Lung (tissue), 16 donors: ENCODE data around the gene TPRKB. TPM values are rescaled to one million over a fixed set of nuclear protein-coding genes. Genes with fewer than 3 reads are reported as not detected.
"Not testable (repeated sequence)": the region's sequence is repeated elsewhere in the genome, so short reads cannot be mapped to it uniquely, and the experiment has no call there.

ENCODE experiments used
- ATAC-seq: fragments of 200-7000 bp; cut with Tn5 transposase; one replicate; pipeline ENCODE4 v1.9.1; 2020; ENCODE audit warnings: moderate number of reproducible peaks; ENCODE audit not compliant: insufficient read depth, low FRiP score
- DNase-seq, 3 donors: peaks; one replicate each; pipeline ENCODE4 v3.0.0-alpha.2; 2013 to 2017
- H3K27ac ChIP-seq, 2 donors: one replicate each; pipeline ENCODE4 v1.5.1; 2013; ENCODE audit warnings: mild to moderate bottlenecking in 2 of 2, moderate library complexity in 2 of 2, control low read depth in 1 of 2, inconsistent platforms in 1 of 2, low read depth in 1 of 2, low read length in 1 of 2
- H3K27me3 ChIP-seq, 3 donors: one replicate each; pipeline ENCODE4 v1.5.1; 2013; ENCODE audit warnings: low read length in 2 of 3; ENCODE audit not compliant: control insufficient read depth in 3 of 3, insufficient read depth in 3 of 3
- H3K36me3 ChIP-seq, 4 donors: one replicate each; pipeline ENCODE4 v1.5.1; 2013; ENCODE audit warnings: low read length in 4 of 4, mild to moderate bottlenecking in 1 of 4, moderate library complexity in 1 of 4; ENCODE audit not compliant: control insufficient read depth in 4 of 4, insufficient read depth in 4 of 4
- H3K4me1 ChIP-seq, 5 donors: one replicate each; pipeline ENCODE4 v1.5.1; 2013; ENCODE audit warnings: low read length in 5 of 5, mild to moderate bottlenecking in 2 of 5, moderate library complexity in 1 of 5; ENCODE audit not compliant: control insufficient read depth in 5 of 5, insufficient read depth in 5 of 5
- H3K4me3 ChIP-seq: one replicate; pipeline ENCODE4 v1.5.1; 2013; ENCODE audit warnings: mild to moderate bottlenecking, control low read depth, moderate library complexity
- H3K9ac ChIP-seq, 2 donors: one replicate each; pipeline ENCODE4 v1.5.1; 2013; ENCODE audit warnings: low read length in 2 of 2, control low read depth in 1 of 2; ENCODE audit not compliant: insufficient read depth in 1 of 2
- H3K9me3 ChIP-seq, 4 donors: one replicate each; pipeline ENCODE4 v1.5.1; 2013; ENCODE audit warnings: low read length in 3 of 4, mild to moderate bottlenecking in 1 of 4, moderate library complexity in 1 of 4; ENCODE audit not compliant: control insufficient read depth in 4 of 4, insufficient read depth in 3 of 4
- WGBS, 2 donors: extraction: QIAGEN DNeasy Blood & Tissue Kit; methylation state at CpG; one replicate each; pipeline ENCODE4 v1.1.7; 2013; 5-methylcytosine and 5-hydroxymethylcytosine counted together
- long read RNA-seq, 5 donors: transcript quantifications; one replicate each; lab custom pipeline, GENCODE V29; 2026
- polyA plus RNA-seq, 2 donors: library from polyadenylated mRNA; stranded (reverse); fragments of 200-250 nt; gene quantifications; one replicate each; pipeline ENCODE4 v1.2.1, GENCODE V29; 2013
- total RNA-seq, 2 donors: library from RNA; depleted of rRNA in 1 of 2; stranded (reverse); fragments of >200 nt in 1 of 2; gene quantifications; one replicate each; pipeline ENCODE4 v1.2.1, GENCODE V29; 2014 to 2021
- TF ChIP-seq, protein P1 (sequence below): IDR thresholded peaks from 2 replicates; pipeline ENCODE4 v1.5.1; 2012; ENCODE audit warnings: mild to moderate bottlenecking; ENCODE audit errors: control extremely low read depth, extremely low read depth
- donor health status: control.
- donor health status: control.
- donor health status: Bipolar disorder and iron deficiency.
- donor health status: healthy.
- donor health status: DM: yes; HTN: yes; CAD: no.

TPRKB gene
- total RNA-seq (10 to 100 TPM; 15.1 to 17.9 TPM), polyA plus RNA-seq (10 to 100 TPM; 33.3 to 54.2 TPM)
- long read RNA-seq, donor 1, transcript TPRKB-208 (2 exons, 730 nt): minor isoform, 10 of 62 reads
- long read RNA-seq, donor 1, transcript TPRKB-202 (6 exons, 819 nt): minor isoform, 5 of 62 reads
- long read RNA-seq, donor 1, transcript TPRKB-201 (5 exons, 748 nt): major isoform, 20 of 62 reads
- long read RNA-seq, donor 1, partial matches to known transcripts: 18 of 62 reads
- long read RNA-seq, donor 1, other reads (novel, unspliced or antisense): 8 of 62 reads
- long read RNA-seq, donor 2, transcript TPRKB-208 (2 exons, 730 nt): minor isoform, 5 of 30 reads
- long read RNA-seq, donor 2, transcript TPRKB-201 (5 exons, 748 nt): major isoform, 9 of 30 reads
- long read RNA-seq, donor 2, partial matches to known transcripts: 12 of 30 reads
- long read RNA-seq, donor 2, other reads (novel, unspliced or antisense): 0 of 30 reads
- long read RNA-seq, donor 3, transcript TPRKB-201 (5 exons, 748 nt): major isoform, 10 of 24 reads
- long read RNA-seq, donor 3, partial matches to known transcripts: 10 of 24 reads
- long read RNA-seq, donor 3, other reads (novel, unspliced or antisense): 0 of 24 reads
- long read RNA-seq, donor 4, transcript TPRKB-201 (5 exons, 748 nt): major isoform, 11 of 25 reads
- long read RNA-seq, donor 4, partial matches to known transcripts: 8 of 25 reads
- long read RNA-seq, donor 4, other reads (novel, unspliced or antisense): 0 of 25 reads
- long read RNA-seq, donor 5, transcript TPRKB-201 (5 exons, 748 nt): major isoform, 18 of 61 reads
- long read RNA-seq, donor 5, partial matches to known transcripts: 31 of 61 reads
- long read RNA-seq, donor 5, other reads (novel, unspliced or antisense): 7 of 61 reads

DNA sequence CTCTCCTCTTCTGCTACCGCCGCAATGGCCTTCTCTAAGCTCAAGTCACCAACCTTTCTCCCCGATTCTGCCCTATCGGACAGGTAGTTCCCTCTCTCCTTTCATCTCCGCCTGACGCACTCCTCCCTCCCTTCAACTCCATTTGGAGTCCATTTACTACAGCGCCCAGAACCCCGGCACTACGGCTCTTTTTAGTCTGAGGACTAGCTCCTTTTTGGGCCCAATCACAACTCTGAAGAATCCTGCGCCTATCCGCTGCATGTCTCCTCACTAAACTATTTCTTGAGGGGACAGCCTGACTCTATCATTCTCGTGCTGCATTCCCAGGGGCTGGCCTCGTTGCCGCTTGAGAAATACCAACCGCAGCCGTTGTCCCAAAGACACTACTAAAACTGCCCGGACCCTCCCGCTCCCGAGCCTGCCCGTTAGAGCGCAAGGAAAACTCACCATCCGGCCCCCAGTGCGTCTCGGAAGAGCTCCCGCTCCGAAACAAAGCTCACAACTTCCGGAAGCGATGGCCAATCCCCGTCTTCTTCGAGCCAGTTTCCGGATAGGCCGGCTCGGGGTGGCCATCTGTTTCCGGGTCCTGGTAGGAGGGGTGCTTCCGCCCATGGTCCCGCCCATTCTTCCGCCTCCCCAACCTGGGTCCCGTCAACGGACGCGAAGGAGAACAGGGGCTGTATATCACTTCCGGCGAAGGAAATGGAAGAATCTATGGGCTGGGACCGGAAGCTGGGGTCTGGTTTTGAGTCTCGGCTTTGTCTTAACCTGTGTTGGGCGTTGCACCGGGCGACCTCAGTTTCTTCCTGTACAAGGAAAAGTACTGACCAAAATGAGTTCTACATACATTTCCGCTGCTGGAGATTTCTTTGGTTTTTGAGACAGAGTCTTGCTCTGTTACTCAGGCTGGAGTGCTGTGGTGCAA, at the start of gene TPRKB:
Gene TPRKB (minus strand): TSS at position 491 of the 925 bp plus-strand sequence. CDS start 2,776 bp downstream, outside the sequence.
- peaks cover 0 to 26% (median 12%) of the 10 kb centered on the region in 4 donors for H3K36me3 ChIP-seq
- ATAC-seq (peak; percentile 100), DNase-seq (peak; percentile 98 to 99 (median 98))
- peak within 1 kb of the TSS; percentile 48 to 77 for H3K27ac ChIP-seq
- TF ChIP-seq, protein P1, sequence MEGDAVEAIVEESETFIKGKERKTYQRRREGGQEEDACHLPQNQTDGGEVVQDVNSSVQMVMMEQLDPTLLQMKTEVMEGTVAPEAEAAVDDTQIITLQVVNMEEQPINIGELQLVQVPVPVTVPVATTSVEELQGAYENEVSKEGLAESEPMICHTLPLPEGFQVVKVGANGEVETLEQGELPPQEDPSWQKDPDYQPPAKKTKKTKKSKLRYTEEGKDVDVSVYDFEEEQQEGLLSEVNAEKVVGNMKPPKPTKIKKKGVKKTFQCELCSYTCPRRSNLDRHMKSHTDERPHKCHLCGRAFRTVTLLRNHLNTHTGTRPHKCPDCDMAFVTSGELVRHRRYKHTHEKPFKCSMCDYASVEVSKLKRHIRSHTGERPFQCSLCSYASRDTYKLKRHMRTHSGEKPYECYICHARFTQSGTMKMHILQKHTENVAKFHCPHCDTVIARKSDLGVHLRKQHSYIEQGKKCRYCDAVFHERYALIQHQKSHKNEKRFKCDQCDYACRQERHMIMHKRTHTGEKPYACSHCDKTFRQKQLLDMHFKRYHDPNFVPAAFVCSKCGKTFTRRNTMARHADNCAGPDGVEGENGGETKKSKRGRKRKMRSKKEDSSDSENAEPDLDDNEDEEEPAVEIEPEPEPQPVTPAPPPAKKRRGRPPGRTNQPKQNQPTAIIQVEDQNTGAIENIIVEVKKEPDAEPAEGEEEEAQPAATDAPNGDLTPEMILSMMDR: no peak
- peaks cover 0 to 10% (median 0%) of the 10 kb centered on the region in 5 donors for H3K4me1 ChIP-seq
- peaks cover 0 to 4% (median 0%) of the 10 kb centered on the region in 3 donors for H3K27me3 ChIP-seq
- H3K9ac ChIP-seq: peak within 1 kb of the TSS; percentile 72 to 92
- H3K4me3 ChIP-seq: peak within 1 kb of the TSS; percentile 83
- H3K9me3 ChIP-seq: peaks cover 0 to 5% (median 1%) of the 10 kb centered on the region in 4 donors
- 1% methylated on average over 49 of the region's 49 CpGs for WGBS, 2 donors

DNA sequence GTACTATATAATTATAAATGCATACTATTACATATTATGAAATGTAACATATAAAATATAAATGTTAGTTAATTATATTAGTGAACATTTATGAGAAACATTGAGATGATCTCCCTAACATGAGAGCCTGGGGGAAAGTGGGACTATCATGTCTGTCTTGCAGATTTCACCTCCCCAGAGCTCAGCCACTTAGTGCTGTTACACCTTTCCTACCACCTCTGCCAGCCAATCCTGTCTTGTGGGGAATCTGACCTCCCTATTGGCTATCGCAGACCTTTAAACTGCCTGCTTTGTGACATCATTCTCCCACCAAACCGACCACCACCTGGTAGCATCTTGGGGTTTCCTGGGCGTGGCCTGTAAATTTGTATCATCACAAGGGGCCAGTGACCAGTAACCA, 46.7 kb upstream of the TPRKB start, which contains the start of gene C2orf78:
Gene C2orf78 (plus strand): TSS at position 301 of the 400 bp plus-strand sequence. CDS start 127 bp downstream, outside the sequence.
- H3K9me3 ChIP-seq, H3K27ac ChIP-seq, H3K4me3 ChIP-seq, H3K27me3 ChIP-seq, H3K9ac ChIP-seq, ATAC-seq, H3K36me3 ChIP-seq, H3K4me1 ChIP-seq, DNase-seq: not testable (repeated sequence)
- whole genome bisulfite sequencing, 2 donors: 34 to 64% methylated on average over 2 to 3 of the region's 3 CpGs

DNA sequence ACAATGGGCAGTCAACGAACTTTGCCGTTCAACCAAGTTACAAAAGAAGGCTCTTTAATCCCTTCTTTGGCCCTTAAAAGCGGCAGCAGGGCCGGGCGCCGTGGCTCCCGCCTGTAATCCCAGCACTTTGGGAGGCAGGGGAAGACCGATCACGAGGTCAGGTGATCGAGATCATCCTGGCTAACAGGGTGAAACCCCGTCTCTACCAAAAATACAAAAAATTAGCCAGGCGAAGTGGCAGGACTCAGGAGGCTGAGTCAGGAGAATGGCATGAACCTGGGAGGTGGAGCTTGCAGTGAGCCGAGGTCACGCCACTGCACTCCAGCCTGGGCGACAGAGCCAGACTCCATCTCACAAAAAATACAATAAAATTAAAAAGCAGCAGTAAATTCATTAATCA, 46.3 kb upstream of the TPRKB start:
- WGBS, 2 donors: 85 to 88% methylated on average over 15 of the region's 15 CpGs
- DNase-seq, H3K27ac ChIP-seq, H3K36me3 ChIP-seq, H3K4me3 ChIP-seq, H3K9me3 ChIP-seq, H3K4me1 ChIP-seq, ATAC-seq, H3K9ac ChIP-seq, H3K27me3 ChIP-seq: not testable (repeated sequence)

DNA sequence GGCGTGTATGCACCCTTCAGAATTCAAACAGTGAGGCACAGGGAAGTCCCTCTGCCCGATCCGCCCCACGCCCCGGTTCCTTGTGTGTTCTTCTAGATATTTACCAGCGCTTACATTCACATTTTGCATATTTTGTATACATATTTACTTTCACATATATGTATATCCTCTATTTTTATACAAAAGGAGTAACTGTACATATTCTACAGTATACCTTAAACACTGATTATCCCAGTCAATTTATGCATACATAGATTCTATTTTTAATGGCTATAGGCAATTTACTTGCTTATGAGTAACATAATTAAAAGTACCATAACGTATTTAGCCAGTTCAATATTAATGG, 43.1 kb upstream of the TPRKB start:
- 3 to 7% methylated on average over 7 of the region's 7 CpGs for WGBS, 2 donors
- H3K9me3 ChIP-seq: no peaks in the 10 kb centered on the region
- no peak for DNase-seq
- H3K4me1 ChIP-seq: peaks cover 0 to 15% (median 7%) of the 10 kb centered on the region in 5 donors
- peaks cover 0 to 12% (median 7%) of the 10 kb centered on the region in 4 donors for H3K36me3 ChIP-seq
- no peak for ATAC-seq
- no peak overlapping the region for H3K9ac ChIP-seq
- TF ChIP-seq, protein P1: no peak
- no peak overlapping the region for H3K27ac ChIP-seq
- H3K4me3 ChIP-seq: no peak overlapping the region
- no peaks in the 10 kb centered on the region for H3K27me3 ChIP-seq
